Stimulated activated naive B cell treated with anti-CD40 and anti-IgM and Interleukin-4, amounts not matched to agents 10 μg/mL and 1 μg/mL and 100 μg/mL, for 72 hours (primary cell): ENCODE measurements around the gene TMC7.

Source experiments
- ATAC-seq, 2 donors: fragments of 150-1000 bp; cut with Tn5 transposase; replicated peaks; 2 replicates each; pipeline ENCODE4 v1.10.0; 2021; ENCODE audit warnings: moderate library complexity in 1 of 2
- DNase-seq: peaks from one replicate; pipeline ENCODE4 v3.0.0; 2021
- H3K27ac Mint-ChIP-seq: one replicate; pipeline ENCODE4 v1.8.0; 2022; ENCODE audit warnings: mild to moderate bottlenecking, mixed read lengths
- H3K27me3 Mint-ChIP-seq, 2 donors: one replicate each; pipeline ENCODE4 v1.8.0; 2022; ENCODE audit warnings: mixed read lengths in 2 of 2
- H3K36me3 Mint-ChIP-seq, 2 donors: one replicate each; pipeline ENCODE4 v1.8.0; 2022; ENCODE audit warnings: mixed read lengths in 2 of 2, mild to moderate bottlenecking in 1 of 2
- H3K4me1 Mint-ChIP-seq, 2 donors: one replicate each; pipeline ENCODE4 v1.8.0; 2022; ENCODE audit warnings: mixed read lengths in 2 of 2, mild to moderate bottlenecking in 1 of 2
- H3K4me3 Mint-ChIP-seq, 2 donors: one replicate each; pipeline ENCODE4 v1.8.0; 2022; ENCODE audit warnings: mild to moderate bottlenecking in 2 of 2, mixed read lengths in 2 of 2, moderate library complexity in 1 of 2
- H3K9me3 Mint-ChIP-seq, 2 donors: one replicate each; pipeline ENCODE4 v1.8.0; 2022; ENCODE audit warnings: mixed read lengths in 2 of 2, mild to moderate bottlenecking in 1 of 2

Gene TMC7

GRCh38 chr16:19095654-19096053 lies 111.9 kb downstream of the TMC7 start:
- H3K36me3 Mint-ChIP-seq = peaks cover 22 to 31% of the 10 kb centered on the region in 2 donors
- H3K4me3 Mint-ChIP-seq = peak overlapping the region in 1 of 2 donors; percentile 16
- peaks cover 21 to 22% of the 10 kb centered on the region in 2 donors for H3K9me3 Mint-ChIP-seq
- ATAC-seq (peak; percentile 88 to 91), DNase-seq (peak; percentile 36)
- peak overlapping the region; percentile 56 for H3K27ac Mint-ChIP-seq
- peaks cover 0 to 18% of the 10 kb centered on the region in 2 donors for H3K27me3 Mint-ChIP-seq
- peaks cover 15 to 20% of the 10 kb centered on the region in 2 donors for H3K4me1 Mint-ChIP-seq

GRCh38 chr16:19098173-19098572 lies 114.4 kb downstream of the TMC7 start:
- Mint-ChIP-seq H3K27me3 (peaks cover 4 to 18% of the 10 kb centered on the region in 2 donors), H3K9me3 (peaks cover 10 to 12% of the 10 kb centered on the region in 2 donors), H3K27ac (no peak overlapping the region), H3K4me1 (peaks cover 15 to 16% of the 10 kb centered on the region in 2 donors), H3K4me3 (no peak overlapping the region), H3K36me3 (peaks cover 11 to 14% of the 10 kb centered on the region in 2 donors)
- DNase-seq (no peak), ATAC-seq (no peak)

GRCh38 chr16:19102187-19102872 lies 118.6 kb downstream of the TMC7 start:
- no peak for ATAC-seq
- no peak overlapping the region for H3K4me3 Mint-ChIP-seq
- H3K9me3 Mint-ChIP-seq = peaks cover 6% of the 10 kb centered on the region in 2 donors
- H3K27ac Mint-ChIP-seq = no peak overlapping the region
- DNase-seq = no peak
- H3K27me3 Mint-ChIP-seq = peaks cover 4 to 12% of the 10 kb centered on the region in 2 donors
- H3K36me3 Mint-ChIP-seq = peaks cover 7% of the 10 kb centered on the region in 2 donors
- H3K4me1 Mint-ChIP-seq = peaks cover 2 to 14% of the 10 kb centered on the region in 2 donors

GRCh38 chr16:19104607-19105006 lies 120.9 kb downstream of the TMC7 start:
- Mint-ChIP-seq H3K4me3 (no peak overlapping the region), H3K27me3 (peaks cover 0 to 4% of the 10 kb centered on the region in 2 donors), H3K27ac (no peak overlapping the region), H3K9me3 (no peaks in the 10 kb centered on the region), H3K4me1 (peaks cover 12 to 32% of the 10 kb centered on the region in 2 donors), H3K36me3 (no peaks in the 10 kb centered on the region)
- no peak for DNase-seq
- ATAC-seq = no peak

- Mint-ChIP-seq H3K4me3 (no peak overlapping the region), H3K36me3 (no peaks in the 10 kb centered on the region), H3K4me1 (peaks cover 12 to 32% of the 10 kb centered on the region in 2 donors), H3K9me3 (no peaks in the 10 kb centered on the region), H3K27ac (no peak overlapping the region), H3K27me3 (peaks cover 0 to 4% of the 10 kb centered on the region in 2 donors)
- ATAC-seq (no peak), DNase-seq (no peak)
Observed at GRCh38 chr16:19105131-19105530, 121.4 kb downstream of the TMC7 start.

- ATAC-seq = no peak
- H3K27me3 Mint-ChIP-seq = peaks cover 0 to 2% of the 10 kb centered on the region in 2 donors
- H3K4me3 Mint-ChIP-seq = no peak overlapping the region
- DNase-seq = no peak
- no peaks in the 10 kb centered on the region for H3K9me3 Mint-ChIP-seq
- H3K4me1 Mint-ChIP-seq = peaks cover 12 to 32% of the 10 kb centered on the region in 2 donors
- no peak overlapping the region for H3K27ac Mint-ChIP-seq
- no peaks in the 10 kb centered on the region for H3K36me3 Mint-ChIP-seq
Observed at GRCh38 chr16:19105891-19106624, 122.3 kb downstream of the TMC7 start.

GRCh38 chr16:19106625-19107020 lies 122.9 kb downstream of the TMC7 start:
- no peaks in the 10 kb centered on the region for H3K27me3 Mint-ChIP-seq
- no peaks in the 10 kb centered on the region for H3K9me3 Mint-ChIP-seq
- H3K27ac Mint-ChIP-seq = no peak overlapping the region
- H3K36me3 Mint-ChIP-seq = no peaks in the 10 kb centered on the region
- DNase-seq = no peak
- H3K4me1 Mint-ChIP-seq = peaks cover 12 to 32% of the 10 kb centered on the region in 2 donors
- no peak overlapping the region for H3K4me3 Mint-ChIP-seq
- no peak for ATAC-seq

- Mint-ChIP-seq H3K4me1 (peaks cover 19 to 47% of the 10 kb centered on the region in 2 donors), H3K27me3 (peaks cover 5 to 12% of the 10 kb centered on the region in 2 donors), H3K4me3 (no peak overlapping the region), H3K9me3 (no peaks in the 10 kb centered on the region), H3K27ac (peak overlapping the region; percentile 4), H3K36me3 (peaks cover 0 to 5% of the 10 kb centered on the region in 2 donors)
- DNase-seq (no peak), ATAC-seq (peak in 1 of 2 donors; percentile 16)
Observed at GRCh38 chr16:19108409-19109287, 124.9 kb downstream of the TMC7 start.

GRCh38 chr16:19109288-19109664 lies 125.5 kb downstream of the TMC7 start:
- Mint-ChIP-seq H3K4me1 (peaks cover 19 to 48% of the 10 kb centered on the region in 2 donors), H3K27ac (no peak overlapping the region), H3K9me3 (no peaks in the 10 kb centered on the region), H3K4me3 (no peak overlapping the region), H3K27me3 (peaks cover 5 to 12% of the 10 kb centered on the region in 2 donors), H3K36me3 (peaks cover 0 to 5% of the 10 kb centered on the region in 2 donors)
- ATAC-seq (no peak), DNase-seq (no peak)

- Mint-ChIP-seq H3K4me1 (peaks cover 22 to 52% of the 10 kb centered on the region in 2 donors), H3K27ac (no peak overlapping the region), H3K27me3 (peaks cover 5 to 12% of the 10 kb centered on the region in 2 donors), H3K4me3 (no peak overlapping the region), H3K36me3 (peaks cover 6 to 8% of the 10 kb centered on the region in 2 donors), H3K9me3 (no peaks in the 10 kb centered on the region)
- ATAC-seq (no peak), DNase-seq (no peak)
Observed at GRCh38 chr16:19110537-19111360, 127.0 kb downstream of the TMC7 start.

GRCh38 chr16:19112099-19112407 lies 128.3 kb downstream of the TMC7 start:
- no peak for ATAC-seq
- Mint-ChIP-seq H3K27me3 (peaks cover 5 to 12% of the 10 kb centered on the region in 2 donors), H3K36me3 (peaks cover 6 to 8% of the 10 kb centered on the region in 2 donors)

More at GRCh38 chr16:19112099-19112407, 128.3 kb downstream of the TMC7 start:
- no peak for DNase-seq
- Mint-ChIP-seq H3K4me3 (no peak overlapping the region), H3K9me3 (no peaks in the 10 kb centered on the region), H3K4me1 (peaks cover 24 to 61% of the 10 kb centered on the region in 2 donors), H3K27ac (no peak overlapping the region)
